Posterior cingulate gyrus (tissue), 11 donors: Measurements from ENCODE around the gene ZBTB7C.

Experiments used
- DNase-seq, 10 donors: peaks; one replicate each; pipeline versions ENCODE4 v3.0.0 to v3.0.0-alpha.2; 2020 to 2021; ENCODE audit warnings: mixed read lengths in 3 of 10
- intact Hi-C: fragments of 100-400 bp; cut with DNase I; formaldehyde crosslinking; loops from one replicate; pipeline ENCODE4 v1.15.1; 2023

ZBTB7C gene

GRCh38 chr18:48004577-48004976, 404.6 kb downstream of the ZBTB7C start:
- no peak for DNase-seq
- intact Hi-C loops: no loop called here

GRCh38 chr18:48003426-48004349, 405.5 kb downstream of the ZBTB7C start:
- intact Hi-C loops: no loop called here
- no peak for DNase-seq

- intact Hi-C loops: no loop called here
- no peak for DNase-seq
Measured at GRCh38 chr18:48002933-48003365, 406.2 kb downstream of the ZBTB7C start.

GRCh38 chr18:48000701-48001100, 408.5 kb downstream of the ZBTB7C start:
- no peak for DNase-seq
- intact Hi-C loops: no loop called here

GRCh38 chr18:47999801-48000248, 409.4 kb downstream of the ZBTB7C start:
- intact Hi-C loops: no loop called here
- DNase-seq: no peak

- DNase-seq: no peak
- intact Hi-C loops: no loop called here
Measured at GRCh38 chr18:47997338-47997780, 411.8 kb downstream of the ZBTB7C start.

- DNase-seq: no peak
- intact Hi-C loops: no loop called here
Measured at GRCh38 chr18:47996091-47996541, 413.1 kb downstream of the ZBTB7C start.

- no peak for DNase-seq
- intact Hi-C loops: no loop called here
Measured at GRCh38 chr18:47995654-47996053, 413.5 kb downstream of the ZBTB7C start.

GRCh38 chr18:47993409-47993808, 415.8 kb downstream of the ZBTB7C start:
- no peak for DNase-seq
- intact Hi-C loops: no loop called here

- no peak for DNase-seq
- intact Hi-C loops: no loop called here
Measured at GRCh38 chr18:47992976-47993375, 416.2 kb downstream of the ZBTB7C start.

GRCh38 chr18:47992266-47992665, 416.9 kb downstream of the ZBTB7C start:
- no peak for DNase-seq
- intact Hi-C loops: no loop called here

- intact Hi-C loops: no loop called here
- no peak for DNase-seq
Measured at GRCh38 chr18:47990981-47991380, 418.2 kb downstream of the ZBTB7C start.

GRCh38 chr18:47987388-47987699, 421.8 kb downstream of the ZBTB7C start:
- DNase-seq: no peak
- intact Hi-C loops: no loop called here

- DNase-seq: no peak
- intact Hi-C loops: no loop called here
Measured at GRCh38 chr18:47986620-47987387, 422.4 kb downstream of the ZBTB7C start.

- DNase-seq: no peak
- intact Hi-C loops: no loop called here
Measured at GRCh38 chr18:47985866-47986265, 423.3 kb downstream of the ZBTB7C start.

- intact Hi-C loops: no loop called here
- DNase-seq: no peak
Measured at GRCh38 chr18:47984991-47985390, 424.2 kb downstream of the ZBTB7C start.

- intact Hi-C loops: no loop called here
- peak in 1 of 10 donors; percentile 83 for DNase-seq
Measured at GRCh38 chr18:47983946-47984345, 425.2 kb downstream of the ZBTB7C start.

- intact Hi-C loops: no loop called here
- no peak for DNase-seq
Measured at GRCh38 chr18:47983055-47983454, 426.1 kb downstream of the ZBTB7C start.

GRCh38 chr18:47981830-47982229, 427.4 kb downstream of the ZBTB7C start:
- intact Hi-C loops: no loop called here

GRCh38 chr18:47981320-47981719, 427.9 kb downstream of the ZBTB7C start:
- intact Hi-C loops: no loop called here
- DNase-seq: no peak

More at GRCh38 chr18:47981830-47982229, 427.4 kb downstream of the ZBTB7C start:
- DNase-seq: no peak

GRCh38 chr18:47979611-47980200, 429.5 kb downstream of the ZBTB7C start:
- no peak for DNase-seq
- intact Hi-C loops: no loop called here
